Measurements from ENCODE around the gene NEURL4.

The NEURL4 gene

GRCh38 chr17:7348478-7349242, 19.5 kb upstream of the NEURL4 start:
- Histone ChIP-seq H3K36me3 (ENCODE audit: low read depth) (no peaks in the 10 kb centered on the region), H3K27ac (ENCODE audit: poor library complexity, severe bottlenecking) (no peak overlapping the region), H3K4me1 (ENCODE audit: insufficient read depth, poor library complexity, severe bottlenecking) (peaks cover 4% of the 10 kb centered on the region), H3K27me3 (ENCODE audit: insufficient read depth, poor library complexity, severe bottlenecking) (no peaks in the 10 kb centered on the region), H3K4me3 (ENCODE audit: severe bottlenecking) (no peak overlapping the region), H3K9me3 (ENCODE audit: severe bottlenecking) (no peaks in the 10 kb centered on the region)
- no peak for TF ChIP-seq CTCF (IDR thresholded peaks at IDR 0.05; ENCODE audit: poor library complexity, severe bottlenecking)
- DNase-seq (ENCODE audit: low spot score) (no peak), ATAC-seq (ENCODE audit: low read depth) (no peak)

GRCh38 chr17:7347630-7348477, 18.7 kb upstream of the NEURL4 start:
- DNase-seq (ENCODE audit: low spot score) (no peak), ATAC-seq (ENCODE audit: low read depth) (no peak)
- no peaks in the 10 kb centered on the region for H3K36me3 ChIP-seq (ENCODE audit: low read depth)
- no peak overlapping the region for H3K27ac ChIP-seq (ENCODE audit: poor library complexity, severe bottlenecking)
- H3K4me1 ChIP-seq (ENCODE audit: insufficient read depth, poor library complexity, severe bottlenecking): peaks cover 3% of the 10 kb centered on the region
- no peaks in the 10 kb centered on the region for H3K9me3 ChIP-seq (ENCODE audit: severe bottlenecking)
- H3K4me3 ChIP-seq (ENCODE audit: severe bottlenecking): no peak overlapping the region
- H3K27me3 ChIP-seq (ENCODE audit: insufficient read depth, poor library complexity, severe bottlenecking): peaks cover 7% of the 10 kb centered on the region
- no peak for TF ChIP-seq CTCF (IDR thresholded peaks at IDR 0.05; ENCODE audit: poor library complexity, severe bottlenecking)

GRCh38 chr17:7346761-7347614, 17.9 kb upstream of the NEURL4 start:
- Histone ChIP-seq H3K27ac (ENCODE audit: poor library complexity, severe bottlenecking) (no peak overlapping the region), H3K36me3 (ENCODE audit: low read depth) (no peaks in the 10 kb centered on the region), H3K9me3 (ENCODE audit: severe bottlenecking) (no peaks in the 10 kb centered on the region), H3K4me3 (ENCODE audit: severe bottlenecking) (no peak overlapping the region), H3K27me3 (ENCODE audit: insufficient read depth, poor library complexity, severe bottlenecking) (peaks cover 8% of the 10 kb centered on the region), H3K4me1 (ENCODE audit: insufficient read depth, poor library complexity, severe bottlenecking) (peaks cover 3% of the 10 kb centered on the region)
- ATAC-seq (ENCODE audit: low read depth): no peak
- DNase-seq (ENCODE audit: low spot score): no peak
- TF ChIP-seq CTCF (IDR thresholded peaks at IDR 0.05; ENCODE audit: poor library complexity, severe bottlenecking): no peak

- no peak overlapping the region for H3K27ac ChIP-seq (ENCODE audit: poor library complexity, severe bottlenecking)
- ATAC-seq (ENCODE audit: low read depth) (no peak), DNase-seq (ENCODE audit: low spot score) (peak; percentile 61)
- H3K4me1 ChIP-seq (ENCODE audit: insufficient read depth, poor library complexity, severe bottlenecking): no peaks in the 10 kb centered on the region
- no peak for TF ChIP-seq CTCF (IDR thresholded peaks at IDR 0.05; ENCODE audit: poor library complexity, severe bottlenecking)
- no peaks in the 10 kb centered on the region for H3K36me3 ChIP-seq (ENCODE audit: low read depth)
- peaks cover 8% of the 10 kb centered on the region for H3K27me3 ChIP-seq (ENCODE audit: insufficient read depth, poor library complexity, severe bottlenecking)
- H3K9me3 ChIP-seq (ENCODE audit: severe bottlenecking): no peaks in the 10 kb centered on the region
- H3K4me3 ChIP-seq (ENCODE audit: severe bottlenecking): no peak overlapping the region
These were observed 14.1 kb upstream of the NEURL4 start for GRCh38 chr17:7343250-7343649.

Measured in RWPE2 (cell line).